Chondrocyte (in vitro differentiated cells): ENCODE results near the gene SGMS2. TPM values are rescaled to one million over a fixed set of nuclear protein-coding genes. Genes with fewer than 3 reads are reported as not detected.

Experiments
- DNase-seq: peaks from one replicate; pipeline ENCODE4 v3.0.0; 2021; ENCODE audit warnings: mixed read lengths, low spot score
- H3K27ac Mint-ChIP-seq: one replicate; pipeline ENCODE4 v1.8.0; 2021; ENCODE audit warnings: mild to moderate bottlenecking, moderate library complexity, mixed read lengths; ENCODE audit not compliant: unreplicated experiment
- H3K27me3 Mint-ChIP-seq: 2 replicates; pipeline ENCODE4 v1.8.0; 2021; ENCODE audit warnings: low read depth, mixed read lengths
- H3K36me3 Mint-ChIP-seq: 2 replicates; pipeline ENCODE4 v1.8.0; 2021; ENCODE audit warnings: low read depth, mixed read lengths
- H3K4me1 Mint-ChIP-seq: 2 replicates; pipeline ENCODE4 v1.8.0; 2021; ENCODE audit warnings: low read depth, mild to moderate bottlenecking, mixed read lengths
- H3K4me3 Mint-ChIP-seq: one replicate; pipeline ENCODE4 v1.8.0; 2021; ENCODE audit warnings: mild to moderate bottlenecking, moderate library complexity, mixed read lengths; ENCODE audit not compliant: unreplicated experiment
- H3K9me3 Mint-ChIP-seq: 2 replicates; pipeline ENCODE4 v1.8.0; 2021; ENCODE audit warnings: low read depth, mixed read lengths
- long read RNA-seq: library from polyadenylated mRNA; stranded (forward); transcript quantifications from one replicate; pipeline ENCODE4 v2.0.0, GENCODE V29; 2021
- total RNA-seq: library from RNA; stranded (reverse); gene quantifications from 3 replicates; pipeline ENCODE4 v1.2.1, GENCODE V29; 2021
- TF ChIP-seq, protein P1 (sequence below): fragments of 200-600 bp; sonication (generic); IDR thresholded peaks from 2 replicates; pipeline ENCODE4 v1.5.0; 2021; ENCODE audit warnings: antibody characterized with exemption, mild to moderate bottlenecking, moderate library complexity

SGMS2 gene
- 49.7 to 71.5 TPM (median 65.5 TPM) in 3 replicates for total RNA-seq
- long read RNA-seq, full-length matches to known transcripts, result 7 of 62 reads
- long read RNA-seq, partial matches to known transcripts, result 1 of 62 reads
- long read RNA-seq, other reads (novel, unspliced or antisense), result 54 of 62 reads

DNA sequence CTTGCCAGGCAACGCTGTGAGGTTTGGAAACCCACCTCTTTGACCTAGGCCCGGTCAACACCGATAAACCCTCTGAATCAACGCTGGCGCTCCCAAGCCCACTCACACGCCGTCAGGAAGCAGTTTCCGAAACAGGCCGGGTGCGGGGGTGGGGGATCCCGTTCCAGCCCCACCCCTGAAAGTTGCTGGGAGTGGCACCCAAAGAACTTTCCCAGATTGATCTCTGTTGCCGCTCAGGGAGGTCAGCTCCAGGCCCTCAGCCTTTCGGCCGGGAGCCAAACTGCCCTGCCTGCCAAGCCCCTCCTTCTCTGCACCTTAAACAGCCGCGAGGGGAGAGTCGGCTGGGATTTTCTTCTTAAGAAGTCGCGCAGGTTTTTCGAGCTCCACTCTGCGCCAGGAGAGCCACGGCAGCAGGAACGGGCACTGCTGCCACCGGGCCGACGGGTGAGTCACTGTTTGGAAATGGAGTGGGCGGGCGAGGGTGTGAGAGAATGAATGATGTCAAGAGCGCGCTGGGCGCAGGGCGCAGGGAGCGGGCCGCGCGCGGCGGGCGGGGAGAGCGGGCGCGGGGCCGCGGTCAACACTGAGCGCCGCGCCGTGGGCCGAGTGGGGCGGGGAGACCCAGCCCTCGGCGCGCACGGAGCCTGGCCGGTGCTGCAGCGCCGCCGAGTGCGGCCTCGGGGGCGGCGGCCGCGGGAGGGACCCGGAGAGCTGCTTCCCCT is at the start of gene SGMS2:
Gene SGMS2, plus strand, starts transcription at position 583 of the 722 bp plus-strand sequence. CDS start 70,622 bp downstream, outside the sequence.
- peak within 1 kb of the TSS; percentile 100 for H3K27ac Mint-ChIP-seq

DNA sequence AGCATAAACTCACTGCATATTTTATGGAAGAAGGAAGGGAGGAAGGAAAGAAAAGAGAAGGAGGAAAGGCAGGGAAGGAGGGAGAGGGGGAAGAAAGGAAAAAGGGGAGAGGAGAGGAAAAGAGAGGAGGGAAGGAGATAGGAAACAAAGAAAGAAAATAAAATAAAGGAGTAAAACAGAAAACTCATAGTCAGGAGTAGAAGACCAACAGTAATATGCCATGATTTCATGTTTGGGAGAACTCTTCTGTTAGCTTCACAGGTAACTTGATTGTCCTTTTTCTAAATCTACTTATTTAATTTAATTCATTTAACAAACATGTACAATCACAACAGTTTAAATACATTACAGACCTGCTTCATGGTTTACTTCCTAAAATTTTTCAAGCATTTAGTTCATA is 46.8 kb upstream of the SGMS2 start:
- peaks cover 12% of the 10 kb centered on the region for H3K27me3 Mint-ChIP-seq
- H3K9me3 Mint-ChIP-seq, result peaks cover 3% of the 10 kb centered on the region
- H3K36me3 Mint-ChIP-seq, result no peaks in the 10 kb centered on the region
- no peak overlapping the region for H3K27ac Mint-ChIP-seq
- H3K4me1 Mint-ChIP-seq, result no peaks in the 10 kb centered on the region
- DNase-seq, result no peak
- no peak overlapping the region for H3K4me3 Mint-ChIP-seq
- TF ChIP-seq, protein P1, sequence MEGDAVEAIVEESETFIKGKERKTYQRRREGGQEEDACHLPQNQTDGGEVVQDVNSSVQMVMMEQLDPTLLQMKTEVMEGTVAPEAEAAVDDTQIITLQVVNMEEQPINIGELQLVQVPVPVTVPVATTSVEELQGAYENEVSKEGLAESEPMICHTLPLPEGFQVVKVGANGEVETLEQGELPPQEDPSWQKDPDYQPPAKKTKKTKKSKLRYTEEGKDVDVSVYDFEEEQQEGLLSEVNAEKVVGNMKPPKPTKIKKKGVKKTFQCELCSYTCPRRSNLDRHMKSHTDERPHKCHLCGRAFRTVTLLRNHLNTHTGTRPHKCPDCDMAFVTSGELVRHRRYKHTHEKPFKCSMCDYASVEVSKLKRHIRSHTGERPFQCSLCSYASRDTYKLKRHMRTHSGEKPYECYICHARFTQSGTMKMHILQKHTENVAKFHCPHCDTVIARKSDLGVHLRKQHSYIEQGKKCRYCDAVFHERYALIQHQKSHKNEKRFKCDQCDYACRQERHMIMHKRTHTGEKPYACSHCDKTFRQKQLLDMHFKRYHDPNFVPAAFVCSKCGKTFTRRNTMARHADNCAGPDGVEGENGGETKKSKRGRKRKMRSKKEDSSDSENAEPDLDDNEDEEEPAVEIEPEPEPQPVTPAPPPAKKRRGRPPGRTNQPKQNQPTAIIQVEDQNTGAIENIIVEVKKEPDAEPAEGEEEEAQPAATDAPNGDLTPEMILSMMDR, result no peak

More for the DNA sequence above, at the start of gene SGMS2:
- no peaks in the 10 kb centered on the region for H3K27me3 Mint-ChIP-seq
- TF ChIP-seq, protein P1, result no peak
- DNase-seq, result peak; percentile 96
- no peaks in the 10 kb centered on the region for H3K36me3 Mint-ChIP-seq
- peak within 1 kb of the TSS; percentile 99 for H3K4me3 Mint-ChIP-seq
- no peaks in the 10 kb centered on the region for H3K9me3 Mint-ChIP-seq
- H3K4me1 Mint-ChIP-seq, result peaks cover 35% of the 10 kb centered on the region

DNA sequence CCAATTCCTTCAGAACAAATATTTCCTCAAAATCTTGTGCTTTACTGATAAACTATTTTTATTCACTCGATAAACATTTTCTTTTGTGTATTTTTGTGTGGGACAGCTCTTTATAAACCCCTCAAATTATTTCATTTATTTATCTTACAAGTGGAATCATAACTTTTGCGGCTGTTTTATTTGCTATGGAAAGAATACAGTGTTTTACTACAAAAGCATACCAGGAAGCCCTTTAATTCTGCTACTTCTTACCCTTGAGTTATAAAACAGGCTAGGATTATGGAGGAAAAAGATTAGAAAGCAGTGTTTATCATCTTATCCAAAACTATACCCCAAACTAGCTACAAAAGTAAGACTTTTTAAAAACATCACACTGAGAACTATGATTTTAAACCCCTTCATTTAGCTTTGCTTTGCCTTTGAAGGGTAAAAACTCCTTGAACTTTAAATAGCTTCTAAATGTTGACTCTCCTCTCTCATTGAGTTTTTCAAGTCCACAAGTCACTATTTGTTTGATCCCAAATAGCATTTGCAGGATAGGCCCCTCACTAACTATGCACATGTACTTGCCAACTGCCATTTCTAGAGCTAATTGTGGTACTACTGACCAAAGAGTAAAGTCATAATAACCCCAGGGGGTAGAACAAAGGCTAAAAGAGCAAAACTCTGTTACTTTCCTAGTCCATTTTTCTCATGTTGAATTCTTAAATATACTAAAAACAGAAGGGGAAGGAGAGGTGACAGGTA is 45.8 kb upstream of the SGMS2 start:
- H3K9me3 Mint-ChIP-seq, result peaks cover 3% of the 10 kb centered on the region
- no peak overlapping the region for H3K27ac Mint-ChIP-seq
- H3K4me1 Mint-ChIP-seq, result no peaks in the 10 kb centered on the region
- TF ChIP-seq, protein P1, result no peak
- H3K4me3 Mint-ChIP-seq, result no peak overlapping the region
- peaks cover 17% of the 10 kb centered on the region for H3K27me3 Mint-ChIP-seq
- DNase-seq, result no peak
- no peaks in the 10 kb centered on the region for H3K36me3 Mint-ChIP-seq

DNA sequence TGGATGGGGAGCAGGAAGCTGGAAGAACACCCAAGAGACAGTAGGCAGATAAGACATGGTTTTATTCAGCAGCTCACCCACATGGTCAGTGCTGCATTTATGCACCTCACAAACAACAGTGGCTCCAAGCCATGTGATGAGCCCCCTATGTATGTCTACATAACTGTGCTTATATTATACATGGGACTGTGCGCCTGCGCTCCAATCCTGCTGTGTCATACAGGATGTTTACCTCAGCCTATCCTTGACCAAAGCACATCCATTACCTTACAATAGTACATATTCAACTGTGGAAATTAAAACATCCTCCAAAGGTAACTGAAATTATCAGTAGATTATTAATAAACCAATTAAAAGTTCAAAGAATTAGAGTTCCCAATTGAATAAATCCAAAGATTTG is 44.1 kb upstream of the SGMS2 start:
- TF ChIP-seq, protein P1, result no peak

DNA sequence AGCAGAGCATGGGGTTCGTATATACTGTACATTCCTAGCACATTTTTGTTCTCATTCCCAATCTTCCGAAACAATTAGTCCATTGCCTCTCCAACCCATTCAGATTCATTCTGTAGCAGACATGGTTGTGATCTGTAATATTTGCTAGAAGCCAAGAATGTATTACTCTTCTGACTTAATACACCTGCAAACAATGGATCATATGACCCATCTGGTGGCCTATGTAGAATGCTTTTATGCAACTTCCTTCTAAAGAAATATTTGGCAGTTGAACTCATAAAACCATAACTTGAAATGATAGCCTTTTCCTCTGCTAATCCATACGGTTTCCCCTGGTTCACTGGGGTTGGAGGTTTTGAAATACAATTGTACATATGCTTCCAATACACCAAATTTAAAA is 32.8 kb upstream of the SGMS2 start:
- Mint-ChIP-seq H3K9me3 (no peaks in the 10 kb centered on the region), H3K4me3 (no peak overlapping the region), H3K36me3 (peaks cover 4% of the 10 kb centered on the region), H3K4me1 (no peaks in the 10 kb centered on the region), H3K27ac (no peak overlapping the region), H3K27me3 (peaks cover 31% of the 10 kb centered on the region)
- no peak for DNase-seq
- TF ChIP-seq, protein P1, result no peak

More for the DNA sequence above, 44.1 kb upstream of the SGMS2 start:
- no peaks in the 10 kb centered on the region for H3K4me1 Mint-ChIP-seq
- no peaks in the 10 kb centered on the region for H3K9me3 Mint-ChIP-seq
- no peak for DNase-seq
- no peaks in the 10 kb centered on the region for H3K36me3 Mint-ChIP-seq
- H3K4me3 Mint-ChIP-seq, result no peak overlapping the region
- H3K27me3 Mint-ChIP-seq, result peaks cover 23% of the 10 kb centered on the region
- H3K27ac Mint-ChIP-seq, result no peak overlapping the region
